Stimulated activated naive CD8-positive, alpha-beta T cell treated with anti-CD3 and anti-CD28 coated beads, Interleukin-15, Interleukin-2, amounts not matched to agents 100 U/mL and 50 U/mL, for 24 hours (primary cell): ENCODE data around the gene CD70.
"Not testable (repeated sequence)": the region's sequence is repeated elsewhere in the genome, so short reads cannot be mapped to it uniquely, and the experiment has no call there.

Experiments used
- ATAC-seq: fragments of 150-1000 bp; cut with Tn5 transposase; one replicate; pipeline ENCODE4 v1.10.0; 2021
- DNase-seq: peaks from one replicate; pipeline ENCODE4 v3.0.0; 2021

CD70 gene

GRCh38 chr19:6597471-6598253 is 6.7 kb upstream of the CD70 start:
- not testable (repeated sequence) for DNase-seq, ATAC-seq

- ATAC-seq = no peak
- no peak for DNase-seq
These were observed 5.7 kb upstream of the CD70 start for GRCh38 chr19:6596621-6597020.

- ATAC-seq = peak; percentile 54
These were observed 2.9 kb upstream of the CD70 start for GRCh38 chr19:6593651-6594416.

GRCh38 chr19:6590258-6590826 is 608 bp downstream of the CD70 start:
- ATAC-seq = peak; percentile 19
- peak; percentile 66 for DNase-seq

More at GRCh38 chr19:6593651-6594416, 2.9 kb upstream of the CD70 start:
- DNase-seq = peak; percentile 45

GRCh38 chr19:6589711-6590257 is 1.2 kb downstream of the CD70 start:
- no peak for ATAC-seq
- DNase-seq = no peak

- DNase-seq (peak; percentile 43), ATAC-seq (no peak)
These were observed 2.2 kb downstream of the CD70 start for GRCh38 chr19:6588508-6589345.

- ATAC-seq (no peak), DNase-seq (no peak)
These were observed 2.9 kb downstream of the CD70 start for GRCh38 chr19:6587998-6588507.

GRCh38 chr19:6587093-6587820 is 3.7 kb downstream of the CD70 start:
- ATAC-seq (peak; percentile 10), DNase-seq (no peak)

- ATAC-seq (no peak), DNase-seq (no peak)
These were observed 4.2 kb downstream of the CD70 start for GRCh38 chr19:6586726-6587092.

- DNase-seq (no peak), ATAC-seq (no peak)
These were observed 4.9 kb downstream of the CD70 start for GRCh38 chr19:6586056-6586455.

GRCh38 chr19:6582515-6583484 is 8.2 kb downstream of the CD70 start:
- ATAC-seq, DNase-seq: not testable (repeated sequence)

GRCh38 chr19:6580313-6580712 is 10.6 kb downstream of the CD70 start:
- ATAC-seq (no peak), DNase-seq (no peak)

GRCh38 chr19:6579450-6580178 is 11.3 kb downstream of the CD70 start:
- no peak for ATAC-seq

GRCh38 chr19:6577476-6578125 is 13.3 kb downstream of the CD70 start:
- DNase-seq (no peak), ATAC-seq (peak; percentile 43)

More at GRCh38 chr19:6579450-6580178, 11.3 kb downstream of the CD70 start:
- no peak for DNase-seq

GRCh38 chr19:6576869-6577475 is 14.0 kb downstream of the CD70 start:
- DNase-seq (no peak), ATAC-seq (no peak)

GRCh38 chr19:6573350-6573749 is 17.6 kb downstream of the CD70 start:
- DNase-seq (no peak), ATAC-seq (no peak)

GRCh38 chr19:6572217-6572616 is 18.7 kb downstream of the CD70 start:
- ATAC-seq (no peak), DNase-seq (no peak)

- DNase-seq (no peak), ATAC-seq (no peak)
These were observed 19.8 kb downstream of the CD70 start for GRCh38 chr19:6571167-6571566.
